Right lung (tissue), 5 donors: ENCODE results near the gene GBGT1. TPM values are rescaled to one million over a fixed set of nuclear protein-coding genes. Genes with fewer than 3 reads are reported as not detected.

Experiments
- polyA plus RNA-seq, 5 donors: library from polyadenylated mRNA; unstranded; fragments of 120-200 nt; gene quantifications; one replicate each; pipeline versions ENCODE4 v1.2.1 to v1.2.3, GENCODE V29; 2013; ENCODE audit warnings: inconsistent platforms in 1 of 5, low replicate concordance in 1 of 5; ENCODE audit not compliant: insufficient read length in 5 of 5, insufficient read depth in 1 of 5

Gene GBGT1
- polyA plus RNA-seq, 5 donors = 2.9 to 6.0 (median 4.0) TPM

Other genes with a start within 250 kb of the GBGT1 start
- 10 to 100 TPM; 33.4 to 64.4 (median 53.7) TPM for gene TSC1, start 219.3 kb downstream of the GBGT1 start, polyA plus RNA-seq
- gene GFI1B, start 185.2 kb downstream of the GBGT1 start, polyA plus RNA-seq = 1 to 10 TPM in 4 of 5 donors, under 1 TPM in 1; 0.70 to 1.6 (median 1.3) TPM
- 10 to 100 TPM; 59.8 to 69.5 (median 66.5) TPM for gene GTF3C5, start 132.9 kb downstream of the GBGT1 start, polyA plus RNA-seq
- 1 to 10 TPM; 1.8 to 2.7 (median 1.8) TPM for gene CEL, start 101.9 kb downstream of the GBGT1 start, polyA plus RNA-seq
- 10 to 100 TPM; 39.2 to 53.3 (median 47.0) TPM for gene RALGDS, start 42.7 kb downstream of the GBGT1 start, polyA plus RNA-seq
- not detected for gene OBP2B, start 45.3 kb upstream of the GBGT1 start, polyA plus RNA-seq
- gene ABO, start 111.3 kb upstream of the GBGT1 start, polyA plus RNA-seq = 1 to 10 TPM; 3.9 to 7.2 (median 5.1) TPM
- gene SURF6, start 172.3 kb upstream of the GBGT1 start, polyA plus RNA-seq = 10 to 100 TPM; 20.7 to 33.5 (median 27.1) TPM
- 10 to 100 TPM; 20.0 to 29.5 (median 25.4) TPM for gene MED22, start 184.2 kb upstream of the GBGT1 start, polyA plus RNA-seq
- 1,000 to 10,000 TPM; 2,763 to 3,382 (median 3,157) TPM for gene RPL7A, start 184.3 kb upstream of the GBGT1 start, polyA plus RNA-seq
- gene SURF1, start 192.6 kb upstream of the GBGT1 start, polyA plus RNA-seq = 10 to 100 TPM; 25.8 to 35.0 (median 32.3) TPM
- 10 to 100 TPM; 14.8 to 24.5 (median 15.6) TPM for gene SURF2, start 192.6 kb upstream of the GBGT1 start, polyA plus RNA-seq
- 100 to 1,000 TPM; 103 to 152 (median 120) TPM for gene SURF4, start 212.1 kb upstream of the GBGT1 start, polyA plus RNA-seq
- gene STKLD1, start 212.5 kb upstream of the GBGT1 start, polyA plus RNA-seq = 1 to 10 TPM; 2.6 to 4.9 (median 3.5) TPM